Naive thymus-derived CD4-positive, alpha-beta T cell (primary cell): ENCODE data around the gene MAL. TPM values are rescaled to one million over a fixed set of nuclear protein-coding genes. Genes with fewer than 3 reads are reported as not detected.
A peak's percentile ranks its signal among the peaks of the same experiment; 100 is the strongest.

Experiments
- ATAC-seq: fragments of 150-1000 bp; cut with Tn5 transposase; 2 replicates; pipeline ENCODE4 v1.10.0; 2021; ENCODE audit warnings: mild to moderate bottlenecking, moderate library complexity
- CTCF ChIA-PET: fragments of 350-600 bp; sonication (Branson Sonifier 250); formaldehyde crosslinking; loops from one replicate; lab custom pipeline; 2021; ENCODE audit warnings: antibody characterized with exemption; lab: Charles Lee
- POLR2A ChIA-PET: fragments of 350-600 bp; sonication (Branson Sonifier 250); formaldehyde crosslinking; loops from one replicate; lab custom pipeline; 2021; ENCODE audit warnings: antibody characterized with exemption, inconsistent platforms; lab: Charles Lee
- DNase-seq, 9 donors: peaks; one replicate each; pipeline versions ENCODE4 v3.0.0 to v3.0.0-alpha.2; 2020 to 2022; ENCODE audit warnings: mixed read lengths in 1 of 9
- H3K27ac ChIP-seq: one replicate; pipeline ENCODE4 v1.7.0; 2013; ENCODE audit warnings: mild to moderate bottlenecking, low read depth, low read length, moderate library complexity
- H3K27me3 ChIP-seq, 2 donors: one replicate each; pipeline ENCODE4 v1.7.0; 2013; ENCODE audit warnings: low read length in 2 of 2, mild to moderate bottlenecking in 2 of 2, moderate library complexity in 2 of 2; ENCODE audit not compliant: control insufficient read depth in 2 of 2, insufficient read depth in 2 of 2
- H3K36me3 ChIP-seq, 3 experiments: 1 replicate in 2 of 3; 2 replicates in 1 of 3; pipeline ENCODE4 v1.7.0; 2013; ENCODE audit warnings: low read length in 3 of 3, mild to moderate bottlenecking in 3 of 3, moderate library complexity in 1 of 3; ENCODE audit not compliant: insufficient read depth in 3 of 3, control insufficient read depth in 2 of 3
- H3K4me1 ChIP-seq, 2 donors: one replicate each; pipeline ENCODE4 v1.7.0; 2013; ENCODE audit warnings: low read length in 2 of 2, mild to moderate bottlenecking in 2 of 2, moderate library complexity in 1 of 2; ENCODE audit not compliant: control insufficient read depth in 2 of 2, insufficient read depth in 2 of 2
- H3K4me3 ChIP-seq: 2 replicates; pipeline ENCODE4 v1.7.0; 2013; ENCODE audit warnings: mild to moderate bottlenecking, low read length
- H3K9me3 ChIP-seq, 3 experiments: 1 replicate in 2 of 3; 2 replicates in 1 of 3; pipeline ENCODE4 v1.7.0; 2013; ENCODE audit warnings: low read length in 3 of 3; ENCODE audit not compliant: control insufficient read depth in 2 of 3
- H3K27ac Mint-ChIP-seq, 9 donors: one replicate each; pipeline ENCODE4 v1.8.0; 2020 to 2022; ENCODE audit warnings: mixed read lengths in 9 of 9, mild to moderate bottlenecking in 8 of 9, moderate library complexity in 5 of 9, inconsistent platforms in 2 of 9
- H3K27me3 Mint-ChIP-seq, 5 donors: one replicate each; pipeline ENCODE4 v1.8.0; 2021 to 2022; ENCODE audit warnings: mixed read lengths in 5 of 5, mild to moderate bottlenecking in 1 of 5
- H3K36me3 Mint-ChIP-seq, 5 donors: one replicate each; pipeline ENCODE4 v1.8.0; 2020 to 2022; ENCODE audit warnings: mixed read lengths in 5 of 5, mild to moderate bottlenecking in 3 of 5, inconsistent platforms in 1 of 5
- H3K4me1 Mint-ChIP-seq, 7 donors: one replicate each; pipeline ENCODE4 v1.8.0; 2020 to 2022; ENCODE audit warnings: mixed read lengths in 7 of 7, mild to moderate bottlenecking in 3 of 7, inconsistent platforms in 1 of 7
- H3K4me3 Mint-ChIP-seq, 10 donors: one replicate each; pipeline ENCODE4 v1.8.0; 2020 to 2022; ENCODE audit warnings: mild to moderate bottlenecking in 10 of 10, mixed read lengths in 10 of 10, moderate library complexity in 6 of 10, inconsistent platforms in 2 of 10
- H3K9me3 Mint-ChIP-seq, 11 donors: one replicate each; pipeline ENCODE4 v1.8.0; 2020 to 2022; ENCODE audit warnings: mixed read lengths in 11 of 11, mild to moderate bottlenecking in 4 of 11, inconsistent platforms in 1 of 11, moderate library complexity in 1 of 11
- intact Hi-C, 2 donors: fragments of 100-400 bp; cut with micrococcal nuclease; formaldehyde crosslinking; loops; one replicate each; pipeline ENCODE4 v1.15.1; 2023
- polyA plus RNA-seq, 2 donors: library from polyadenylated mRNA; unstranded; fragments of 300-500 nt; fragmentation: Illumina TruSeq; gene quantifications; one replicate each; pipeline ENCODE4 v1.2.3, GENCODE V29; 2021
- total RNA-seq, 6 experiments: library from RNA in 5 of 6; stranded (reverse) in 5 of 6; gene quantifications; 1 replicate in 5 of 6; 2 replicates in 1 of 6; pipeline ENCODE4 v1.2.3 and lab custom pipeline; 2021 to 2026

MAL gene
- total and polyA plus RNA-seq, 7 experiments from 2014 or later: 124 to 575 (median 176) TPM

DNA sequence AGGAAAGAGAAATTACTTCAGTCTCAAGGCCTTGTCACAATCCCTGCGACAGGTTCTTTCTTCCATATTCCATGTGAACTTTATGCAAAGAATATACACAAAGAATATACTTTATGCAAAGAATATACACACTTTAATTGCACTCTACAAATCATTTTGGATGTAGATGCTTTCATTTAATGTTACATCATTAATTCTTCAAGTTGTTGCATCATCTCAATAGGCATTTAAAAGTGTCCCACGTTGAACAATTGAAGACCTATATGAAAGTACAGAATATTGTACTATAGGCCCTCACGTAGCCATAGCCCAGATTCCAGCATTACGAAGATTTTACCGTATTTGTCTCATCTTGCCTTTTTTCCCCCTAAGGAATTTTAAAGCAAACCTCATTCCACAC is 33.1 kb upstream of the MAL start:
- Mint-ChIP-seq H3K27me3 (peaks cover 15 to 32% (median 23%) of the 10 kb centered on the region in 5 donors), H3K9me3 (peaks cover 0 to 1% (median 0%) of the 10 kb centered on the region in 11 donors), H3K4me1 (no peaks in the 10 kb centered on the region), H3K27ac (no peak overlapping the region), H3K36me3 (no peaks in the 10 kb centered on the region), H3K4me3 (no peak overlapping the region)
- DNase-seq: no peak
- no peak overlapping the region for H3K4me3 ChIP-seq
- H3K27ac ChIP-seq: no peak overlapping the region
- H3K4me1 ChIP-seq: no peaks in the 10 kb centered on the region
- no peaks in the 10 kb centered on the region for H3K9me3 ChIP-seq
- POLR2A ChIA-PET: no interaction called here
- no peaks in the 10 kb centered on the region for H3K27me3 ChIP-seq
- no peaks in the 10 kb centered on the region for H3K36me3 ChIP-seq
- intact Hi-C loops: no loop called here
- ATAC-seq: no peak
- CTCF ChIA-PET: no interaction called here

DNA sequence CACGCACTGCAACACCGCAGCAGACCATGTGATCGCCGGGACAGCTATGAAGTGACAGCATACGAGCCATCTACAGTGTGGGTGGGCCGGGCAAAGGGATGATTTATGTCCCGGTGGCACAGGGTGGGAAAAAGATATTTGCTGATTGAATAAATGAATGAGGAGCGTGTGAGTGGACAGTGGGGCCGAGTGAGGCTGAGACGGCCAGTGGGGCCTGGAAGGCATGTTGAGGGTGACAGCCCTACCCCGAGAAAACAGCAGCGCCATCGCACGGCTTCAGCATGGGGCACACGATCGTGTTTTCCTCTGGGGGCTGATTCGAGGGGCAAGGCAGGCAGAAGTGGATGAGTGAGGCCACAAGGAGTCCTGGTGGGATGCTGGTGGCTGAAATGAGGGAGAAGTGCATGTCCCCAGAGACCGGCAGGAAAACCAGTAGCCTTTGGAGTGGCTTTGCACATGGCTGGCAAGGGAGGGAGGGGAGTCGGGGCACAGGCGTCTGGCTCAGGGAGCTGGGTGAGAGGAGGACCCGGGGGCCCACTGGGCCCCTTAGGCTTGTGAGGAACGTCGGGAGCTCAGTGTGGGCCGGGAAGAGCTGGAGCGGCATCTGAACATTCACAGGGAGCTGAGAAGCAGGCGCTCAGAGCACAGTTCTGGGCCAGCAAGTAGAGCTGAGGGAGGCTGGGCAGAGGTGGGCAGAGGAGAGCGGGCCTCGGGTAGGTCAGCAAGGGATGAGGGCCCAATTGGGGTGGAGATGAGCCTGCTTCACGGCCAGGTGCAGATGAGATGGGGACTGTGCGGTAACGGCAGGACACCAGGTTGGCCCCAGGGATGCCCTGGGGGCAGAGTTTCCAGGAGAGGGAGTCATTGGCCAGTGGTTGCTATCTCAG is 32.1 kb upstream of the MAL start:
- no peak overlapping the region for H3K4me3 Mint-ChIP-seq
- no peaks in the 10 kb centered on the region for H3K4me1 ChIP-seq
- DNase-seq (no peak), ATAC-seq (no peak)
- intact Hi-C loops: no loop called here
- peaks cover 20 to 38% (median 29%) of the 10 kb centered on the region in 5 donors for H3K27me3 Mint-ChIP-seq
- CTCF ChIA-PET: no interaction called here
- H3K9me3 ChIP-seq: no peaks in the 10 kb centered on the region
- POLR2A ChIA-PET: no interaction called here
- peaks cover 0 to 5% (median 0%) of the 10 kb centered on the region in 7 donors for H3K4me1 Mint-ChIP-seq
- H3K27ac ChIP-seq: no peak overlapping the region
- peaks cover 0 to 1% (median 0%) of the 10 kb centered on the region in 11 donors for H3K9me3 Mint-ChIP-seq
- H3K27ac Mint-ChIP-seq: no peak overlapping the region
- H3K36me3 Mint-ChIP-seq: no peaks in the 10 kb centered on the region
- H3K36me3 ChIP-seq: no peaks in the 10 kb centered on the region
- H3K4me3 ChIP-seq: no peak overlapping the region
- H3K27me3 ChIP-seq: no peaks in the 10 kb centered on the region

DNA sequence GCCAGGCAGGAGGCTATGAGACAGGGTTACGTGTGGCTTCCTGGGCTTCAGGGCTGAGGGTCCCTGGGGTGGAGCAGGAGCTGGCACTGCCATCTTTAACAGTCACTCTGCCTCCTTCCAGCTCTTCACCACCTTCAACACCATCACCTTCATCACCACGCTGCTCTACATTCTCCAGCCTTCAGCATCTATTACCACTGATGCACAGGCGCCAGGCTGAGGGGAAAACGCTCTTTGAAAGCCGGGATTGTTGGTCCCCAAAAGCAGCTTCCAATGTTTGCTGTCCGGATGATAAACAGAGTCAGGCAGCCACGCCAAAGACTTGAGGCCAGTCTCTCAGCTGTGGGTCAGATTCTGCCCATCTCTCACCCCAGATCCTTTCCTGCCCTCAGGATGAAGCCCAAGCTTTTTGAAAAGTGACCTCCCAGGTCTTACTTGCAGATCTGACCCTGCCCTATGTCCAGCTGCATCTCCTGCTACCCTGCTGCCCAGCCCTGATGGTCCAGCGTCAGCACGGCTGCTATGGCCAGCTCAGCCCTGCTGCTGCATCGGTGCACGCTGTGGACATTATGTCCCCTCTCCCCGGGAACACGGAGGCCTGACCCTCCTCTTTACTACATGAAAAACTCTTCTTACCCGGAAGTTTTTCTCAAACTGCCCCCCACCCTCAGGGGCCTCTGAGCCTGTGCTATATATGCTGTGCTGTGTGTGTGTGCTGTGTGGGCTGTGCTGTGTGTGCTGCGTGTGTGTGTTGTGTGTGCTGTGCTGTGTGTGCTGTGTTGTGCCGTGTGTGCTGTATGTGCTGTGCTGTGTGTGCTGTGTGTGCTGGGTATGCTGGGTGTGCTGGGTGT is 31.2 kb upstream of the MAL start:
- peaks cover 0 to 5% (median 0%) of the 10 kb centered on the region in 7 donors for H3K4me1 Mint-ChIP-seq
- ATAC-seq (peak; percentile 14), DNase-seq (no peak)
- no peaks in the 10 kb centered on the region for H3K27me3 ChIP-seq
- no peak overlapping the region for H3K4me3 ChIP-seq
- H3K27ac Mint-ChIP-seq: no peak overlapping the region
- no peak overlapping the region for H3K27ac ChIP-seq
- H3K36me3 ChIP-seq: no peaks in the 10 kb centered on the region
- H3K4me1 ChIP-seq: no peaks in the 10 kb centered on the region
- H3K36me3 Mint-ChIP-seq: no peaks in the 10 kb centered on the region
- no peak overlapping the region for H3K4me3 Mint-ChIP-seq
- POLR2A ChIA-PET: no interaction called here
- CTCF ChIA-PET: no interaction called here
- no peaks in the 10 kb centered on the region for H3K9me3 ChIP-seq
- intact Hi-C loops: no loop called here
- H3K27me3 Mint-ChIP-seq: peaks cover 20 to 46% (median 37%) of the 10 kb centered on the region in 5 donors
- peaks cover 0 to 1% (median 0%) of the 10 kb centered on the region in 11 donors for H3K9me3 Mint-ChIP-seq

DNA sequence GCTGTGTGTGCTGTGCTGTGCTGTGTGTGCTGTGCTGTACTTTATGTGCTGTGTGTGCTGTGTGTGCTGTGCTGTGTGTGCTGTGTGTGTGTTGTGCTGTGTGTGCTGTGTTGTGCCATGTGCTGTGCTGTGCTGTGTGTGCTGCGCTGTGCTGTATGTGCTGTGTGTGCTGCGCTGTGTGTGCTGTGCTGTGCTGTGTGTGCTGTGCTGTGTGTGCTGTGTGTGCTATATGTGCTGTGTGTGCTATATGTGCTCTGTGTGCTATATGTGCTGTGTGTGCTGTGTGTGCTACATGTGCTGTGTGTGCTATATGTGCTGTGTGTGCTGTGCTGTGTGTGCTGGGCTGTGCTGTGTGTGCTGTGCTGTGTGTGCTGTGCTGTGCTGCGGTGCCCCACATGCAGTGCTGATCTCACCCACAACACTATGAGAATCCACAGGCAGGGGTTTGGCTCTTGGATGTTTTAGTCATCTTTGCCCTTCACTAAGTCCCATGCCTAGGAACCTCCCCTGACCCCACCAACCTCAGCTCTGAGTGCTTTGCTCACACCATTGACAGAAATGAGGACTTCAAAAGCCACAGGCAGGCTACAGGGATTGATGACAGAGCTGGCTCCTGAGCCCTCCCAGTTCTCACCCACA is 30.5 kb upstream of the MAL start:
- Mint-ChIP-seq H3K36me3 (no peaks in the 10 kb centered on the region), H3K27me3 (peaks cover 20 to 52% (median 41%) of the 10 kb centered on the region in 5 donors), H3K9me3 (peaks cover 0 to 1% (median 0%) of the 10 kb centered on the region in 11 donors), H3K4me1 (peaks cover 0 to 5% (median 0%) of the 10 kb centered on the region in 7 donors), H3K4me3 (no peak overlapping the region), H3K27ac (no peak overlapping the region)
- H3K9me3 ChIP-seq: no peaks in the 10 kb centered on the region
- ChIA-PET CTCF (no interaction called here), POLR2A (no interaction called here)
- H3K4me3 ChIP-seq: no peak overlapping the region
- DNase-seq (no peak), ATAC-seq (peak; percentile 10)
- intact Hi-C loops: no loop called here
- H3K4me1 ChIP-seq: no peaks in the 10 kb centered on the region
- no peaks in the 10 kb centered on the region for H3K27me3 ChIP-seq
- no peaks in the 10 kb centered on the region for H3K36me3 ChIP-seq
- H3K27ac ChIP-seq: no peak overlapping the region

DNA sequence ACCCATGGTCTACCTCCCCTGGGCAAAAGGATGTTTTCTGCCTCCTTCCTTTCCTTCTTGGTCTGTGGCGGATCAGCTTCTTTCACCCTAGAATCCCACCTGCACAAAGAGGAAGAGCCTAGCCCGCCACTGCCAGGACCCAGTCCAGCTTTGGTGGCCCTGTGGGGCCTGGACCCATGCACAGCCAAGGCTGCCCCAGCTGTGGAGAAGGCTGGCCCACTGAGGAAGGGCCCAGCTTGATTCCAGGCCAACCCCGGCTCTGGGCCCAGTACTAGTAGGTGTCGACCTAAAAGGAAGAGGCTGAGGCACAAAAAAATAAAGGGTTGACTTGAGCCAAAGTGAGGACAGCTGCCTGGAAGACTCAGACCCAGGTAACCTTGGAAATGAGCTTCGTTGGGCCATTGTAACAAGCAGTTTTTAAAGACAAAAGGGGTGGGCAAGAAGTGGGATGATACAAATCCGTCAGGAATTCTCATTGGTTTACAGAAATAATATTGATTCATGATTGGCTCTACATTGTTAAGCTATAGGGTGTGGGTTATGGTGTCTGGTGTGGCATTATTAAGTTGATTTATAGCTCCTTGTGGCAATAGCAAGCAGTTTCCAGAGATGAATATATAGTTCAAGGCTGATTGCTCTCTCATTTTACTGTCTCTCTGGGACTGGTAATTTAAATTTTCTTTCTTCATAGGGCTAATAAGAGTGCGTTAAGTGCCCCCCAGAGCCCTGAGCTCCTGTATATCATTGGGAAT is 29.8 kb upstream of the MAL start:
- Mint-ChIP-seq H3K36me3 (no peaks in the 10 kb centered on the region), H3K27me3 (peaks cover 20 to 52% (median 41%) of the 10 kb centered on the region in 5 donors), H3K27ac (no peak overlapping the region), H3K4me3 (no peak overlapping the region), H3K4me1 (peaks cover 0 to 5% (median 0%) of the 10 kb centered on the region in 7 donors), H3K9me3 (peaks cover 0 to 1% (median 0%) of the 10 kb centered on the region in 11 donors)
- no peaks in the 10 kb centered on the region for H3K27me3 ChIP-seq
- POLR2A ChIA-PET: no interaction called here
- intact Hi-C loops: no loop called here
- H3K36me3 ChIP-seq: no peaks in the 10 kb centered on the region
- no peaks in the 10 kb centered on the region for H3K9me3 ChIP-seq
- CTCF ChIA-PET: no interaction called here
- ATAC-seq (no peak), DNase-seq (no peak)
- no peak overlapping the region for H3K4me3 ChIP-seq
- no peaks in the 10 kb centered on the region for H3K4me1 ChIP-seq
- no peak overlapping the region for H3K27ac ChIP-seq
